EH (cell line): ENCODE results near the gene POLR3B.
"Not testable (repeated sequence)": the region's sequence is repeated elsewhere in the genome, so short reads cannot be mapped to it uniquely, and the experiment has no call there.

ENCODE experiments used
- DNase-seq: peaks from one replicate; pipeline ENCODE4 v3.0.0-alpha.2; 2015; ENCODE audit warnings: low read depth

Gene POLR3B

GRCh38 chr12:106461730-106462129, 104.2 kb downstream of the POLR3B start:
- no peak for DNase-seq

GRCh38 chr12:106465605-106466004, 108.1 kb downstream of the POLR3B start:
- not testable (repeated sequence) for DNase-seq

- not testable (repeated sequence) for DNase-seq
These were observed 118.1 kb downstream of the POLR3B start for GRCh38 chr12:106475662-106476061.

DNA sequence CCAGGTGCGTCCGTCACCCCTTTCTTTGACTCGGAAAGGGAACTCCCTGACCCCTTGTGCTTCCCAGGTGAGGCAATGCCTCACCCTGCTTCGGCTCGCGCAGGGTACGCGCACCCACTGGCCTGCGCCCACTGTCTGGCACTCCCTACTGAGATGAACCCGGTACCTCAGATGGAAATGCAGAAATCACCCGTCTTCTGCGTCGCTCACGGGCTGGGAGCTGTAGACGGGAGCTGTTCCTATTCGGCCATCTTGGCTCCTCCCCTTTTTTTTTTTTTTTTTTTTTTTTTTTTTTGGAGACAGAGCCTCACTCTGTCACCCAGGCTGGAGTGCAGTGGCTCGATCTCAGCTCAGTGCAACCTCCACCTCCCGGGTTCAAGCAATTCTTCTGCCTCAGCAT, 120.1 kb downstream of the POLR3B start:
- not testable (repeated sequence) for DNase-seq

GRCh38 chr12:106480251-106480650, 122.7 kb downstream of the POLR3B start:
- no peak for DNase-seq

DNA sequence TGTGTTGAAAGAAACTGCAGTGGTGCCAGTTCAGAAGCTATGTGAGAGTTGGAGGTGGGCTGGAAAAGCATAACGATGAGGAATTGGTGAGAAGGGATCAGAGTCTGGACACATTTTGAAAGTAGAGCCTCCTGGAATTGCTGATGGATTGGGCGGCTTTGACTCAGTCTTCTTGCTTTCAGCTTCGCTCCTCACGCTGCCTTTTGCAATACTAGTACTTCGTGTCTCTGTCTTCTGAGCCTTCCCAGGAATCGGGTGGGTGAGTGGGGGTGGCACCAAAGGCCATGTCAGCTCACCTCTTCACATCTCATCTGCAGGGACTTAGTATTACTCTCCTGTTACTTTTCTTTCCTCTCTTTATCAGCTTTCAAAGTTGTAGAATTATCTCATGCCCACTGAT, 123.7 kb downstream of the POLR3B start:
- DNase-seq, result no peak

DNA sequence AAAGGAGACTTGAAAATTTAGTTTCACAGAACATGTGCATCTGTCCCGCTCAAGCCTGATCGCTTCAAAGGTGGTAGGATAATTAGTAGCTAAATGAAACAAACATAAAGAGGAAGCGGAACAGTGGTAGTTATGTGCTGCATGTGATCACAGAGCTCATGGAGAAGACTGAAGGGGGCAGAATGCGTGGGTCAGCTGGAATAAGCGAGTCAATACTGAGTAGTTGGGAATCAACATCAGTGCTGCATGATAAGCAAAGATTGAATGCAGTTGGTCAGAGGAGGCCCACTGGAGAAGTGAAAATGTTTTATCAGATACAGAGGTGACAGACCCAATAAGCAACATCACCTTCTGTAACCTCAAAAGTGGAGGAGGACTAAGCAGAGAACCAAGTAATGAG, 130.1 kb downstream of the POLR3B start:
- DNase-seq, result no peak

- no peak for DNase-seq
These were observed 131.3 kb downstream of the POLR3B start for GRCh38 chr12:106488884-106489283.

DNA sequence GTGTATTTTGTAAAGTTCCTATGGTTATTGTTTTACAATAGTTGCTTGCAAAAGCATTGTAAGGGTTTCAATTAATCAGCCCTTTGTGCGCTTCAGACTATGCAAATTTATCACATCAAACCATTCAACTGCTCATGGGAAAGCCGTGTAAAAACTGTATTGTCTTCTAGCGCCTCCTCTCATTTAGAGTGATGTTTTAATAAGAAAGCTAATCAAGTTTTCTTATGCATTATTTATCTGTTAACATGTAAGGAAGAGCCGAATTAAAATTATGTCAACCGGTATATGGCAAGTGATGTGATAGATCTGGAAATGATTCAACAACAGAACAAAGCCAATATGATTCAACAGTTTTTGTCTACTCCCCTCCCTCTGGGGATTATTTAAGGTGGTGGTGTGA, 132.7 kb downstream of the POLR3B start:
- DNase-seq, result no peak

- DNase-seq, result no peak
These were observed 135.3 kb downstream of the POLR3B start for GRCh38 chr12:106492857-106493256.

- no peak for DNase-seq
These were observed 136.0 kb downstream of the POLR3B start for GRCh38 chr12:106493531-106493930.

DNA sequence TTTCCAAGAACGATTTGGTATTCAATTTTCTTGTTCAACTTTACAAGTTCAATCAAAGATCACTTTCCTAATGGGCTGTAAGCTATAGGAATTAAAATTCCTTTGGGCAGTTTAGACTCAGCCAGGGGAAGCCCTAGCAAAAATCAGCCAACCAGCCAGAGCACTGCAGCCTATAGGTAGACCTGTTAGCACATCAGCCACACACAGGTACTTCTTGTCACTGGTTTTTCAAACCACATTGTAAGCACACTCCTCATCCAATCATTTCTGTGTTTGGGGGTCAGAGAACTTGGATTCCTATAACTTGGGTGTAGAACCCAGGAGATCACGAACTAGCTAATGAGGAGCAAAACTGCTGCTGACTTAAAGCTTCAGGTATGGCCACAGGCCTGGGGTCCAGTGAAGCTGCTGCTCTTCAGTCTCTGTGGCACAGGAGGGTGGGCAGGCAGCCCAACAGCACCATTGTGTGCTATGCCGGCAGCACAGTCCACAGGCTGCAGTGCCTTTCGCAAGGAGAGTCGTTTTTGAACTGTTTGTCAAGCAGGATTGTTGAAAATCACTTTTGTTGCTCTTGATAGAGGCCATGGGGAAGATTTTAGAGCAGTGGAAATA, 137.9 kb downstream of the POLR3B start:
- no peak for DNase-seq

DNA sequence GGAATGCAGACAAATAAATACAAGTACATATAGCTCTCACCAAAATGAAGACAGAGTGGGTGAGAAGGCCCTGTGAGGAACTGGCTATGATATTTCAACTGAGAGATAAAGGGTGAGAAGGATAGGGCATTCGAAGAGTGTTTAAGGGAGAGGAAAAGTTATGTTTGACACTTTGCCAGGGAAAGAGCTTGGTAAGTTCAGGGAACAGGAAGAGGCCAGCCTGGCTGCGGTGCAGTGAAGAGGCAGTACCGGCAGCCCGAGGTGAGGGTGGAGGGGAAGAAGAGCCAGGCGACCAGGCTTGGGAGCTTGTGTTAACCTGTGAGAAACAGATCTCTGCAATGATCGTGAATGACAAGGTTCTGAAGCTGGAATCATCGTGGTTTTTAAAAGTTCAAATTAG, 140.5 kb downstream of the POLR3B start:
- peak; percentile 5 for DNase-seq

DNA sequence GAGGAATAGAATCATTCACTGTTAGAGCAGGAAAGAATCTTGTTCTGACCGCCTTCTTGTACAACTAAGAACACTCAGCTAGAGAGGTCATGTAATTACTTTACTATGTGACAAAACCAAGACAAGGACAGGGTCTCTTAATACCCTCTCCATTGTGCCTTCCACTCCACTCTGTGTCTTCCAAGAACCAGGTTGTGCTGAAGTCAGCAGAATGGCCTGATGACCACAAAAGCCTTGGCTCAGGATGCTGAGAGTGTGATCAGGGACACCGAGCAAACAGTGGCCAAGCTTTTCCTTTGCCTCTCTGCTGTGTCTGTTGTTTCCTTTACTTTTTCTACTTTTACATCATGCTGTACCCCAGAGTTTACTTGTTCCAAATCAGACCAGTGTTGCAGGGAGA, 142.1 kb downstream of the POLR3B start:
- DNase-seq, result no peak

GRCh38 chr12:106506691-106507090, 149.1 kb downstream of the POLR3B start:
- no peak for DNase-seq

DNA sequence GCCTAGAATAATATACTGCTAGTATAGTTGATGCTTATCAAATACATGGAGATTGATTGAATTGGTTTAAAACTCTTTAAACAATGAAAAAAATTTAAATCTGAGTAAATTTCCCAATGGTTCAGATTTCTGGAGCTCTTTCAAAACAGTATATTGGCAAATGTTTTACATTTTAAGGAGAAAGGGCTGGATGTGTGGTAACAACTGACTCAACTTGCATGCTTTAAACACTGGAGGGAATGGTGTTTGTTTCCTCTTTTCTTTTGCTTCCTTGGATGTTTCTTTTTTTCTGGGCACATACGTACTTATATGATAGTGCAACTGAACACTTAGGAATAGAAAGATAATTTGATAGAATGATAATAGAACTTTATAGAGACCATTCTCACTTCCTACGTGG, 151.4 kb downstream of the POLR3B start:
- DNase-seq, result no peak

GRCh38 chr12:106511365-106511764, 153.8 kb downstream of the POLR3B start:
- DNase-seq, result no peak

DNA sequence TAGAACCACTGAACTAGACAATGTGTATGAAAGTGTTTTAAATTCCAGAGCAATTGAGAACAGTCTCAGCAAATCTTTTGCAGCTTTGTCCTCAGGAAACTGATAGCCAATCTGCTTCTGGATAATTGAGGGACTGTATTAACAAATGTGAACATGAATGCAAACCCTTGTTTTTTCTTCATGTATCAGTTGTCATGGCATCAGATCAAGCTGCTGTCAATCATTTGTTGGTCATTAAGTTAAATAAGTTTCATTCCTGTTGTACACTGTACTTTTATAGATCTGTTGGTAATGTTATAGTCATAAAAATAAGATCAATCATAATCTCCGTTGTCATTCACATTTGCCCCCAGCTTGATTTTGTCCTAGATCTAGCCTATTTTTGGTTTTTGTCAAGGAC, 159.8 kb downstream of the POLR3B start:
- DNase-seq, result no peak

DNA sequence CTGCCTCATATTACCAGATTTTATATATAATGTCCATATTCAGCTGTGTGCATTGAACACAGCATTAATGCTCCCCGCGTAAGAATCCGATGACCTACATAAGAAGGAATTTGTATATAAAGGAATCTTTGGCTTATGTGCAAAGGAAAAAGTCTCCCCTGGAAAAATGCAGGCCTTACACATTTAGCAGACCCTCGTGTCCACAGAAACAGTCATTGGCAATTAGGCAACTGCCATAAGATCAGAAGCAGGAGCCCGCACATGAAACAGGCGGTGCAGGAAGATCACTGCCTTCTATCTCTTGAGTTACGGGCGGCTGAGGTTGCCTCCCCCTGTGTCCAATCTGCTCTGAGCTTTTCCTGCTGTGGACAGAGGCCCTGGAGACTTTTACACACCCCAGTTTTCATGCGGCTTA, 162.1 kb downstream of the POLR3B start:
- DNase-seq, result peak; percentile 58

DNA sequence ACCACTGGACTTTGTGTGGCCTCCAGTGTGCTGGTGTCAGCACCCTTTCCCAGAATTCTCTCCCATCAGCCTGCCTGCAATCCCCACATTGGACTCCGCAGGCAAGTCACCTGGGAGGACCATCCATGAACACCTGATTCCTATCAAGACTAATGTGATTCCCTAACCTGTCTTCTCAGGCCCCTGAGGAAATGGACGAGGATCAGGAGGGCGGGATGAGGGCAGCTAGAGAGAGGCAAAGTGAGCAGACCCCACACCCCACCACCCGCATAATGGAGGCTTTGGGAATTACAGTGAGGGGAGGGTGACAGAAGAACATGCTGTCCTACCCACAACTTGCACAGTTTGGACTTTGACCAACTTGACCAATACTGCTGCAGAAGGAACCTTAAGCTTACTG, 164.4 kb downstream of the POLR3B start:
- DNase-seq, result no peak

- no peak for DNase-seq
These were observed 165.2 kb downstream of the POLR3B start for GRCh38 chr12:106522708-106523107.

- peak; percentile 54 for DNase-seq
These were observed 169.8 kb downstream of the POLR3B start for GRCh38 chr12:106527356-106527755.

GRCh38 chr12:106541201-106541600, 183.7 kb downstream of the POLR3B start:
- no peak for DNase-seq

DNA sequence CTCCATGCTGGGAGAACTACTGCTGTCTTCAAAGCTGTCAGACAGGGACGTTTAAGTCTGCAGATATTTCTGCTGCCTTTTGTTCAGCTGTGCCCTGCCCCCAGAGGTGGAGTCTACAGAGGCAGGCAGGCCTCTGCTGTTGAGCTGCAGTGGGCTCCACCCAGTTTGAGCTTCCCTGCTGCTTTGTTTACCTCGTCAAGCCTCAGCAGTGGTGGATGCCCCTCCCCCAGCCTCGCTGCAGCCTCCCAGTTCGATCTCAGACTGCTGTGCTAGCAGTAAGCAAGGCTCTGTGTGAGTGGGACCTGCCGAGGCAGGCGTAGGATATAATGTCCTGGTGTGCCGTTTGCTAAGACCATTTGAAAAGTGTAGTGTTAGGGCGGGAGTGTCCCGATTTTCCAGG, 193.9 kb downstream of the POLR3B start:
- DNase-seq, result no peak

GRCh38 chr12:106552228-106552627, 194.7 kb downstream of the POLR3B start:
- DNase-seq, result no peak
